Fibroblast of the aortic adventitia (primary cell): ENCODE results near the gene KRT33B. TPM values are rescaled to one million over a fixed set of nuclear protein-coding genes. Genes with fewer than 3 reads are reported as not detected.
"Not testable (repeated sequence)": the region's sequence is repeated elsewhere in the genome, so short reads cannot be mapped to it uniquely, and the experiment has no call there.

Experiments used
- DNase-seq: peaks from one replicate; pipeline ENCODE4 v3.0.0-alpha.2; 2010; ENCODE audit warnings: low read depth
- H3K4me3 ChIP-seq: 2 replicates; pipeline ENCODE4 v1.5.1; 2011; ENCODE audit warnings: low read depth, mild to moderate bottlenecking, control low read depth, low read length, moderate library complexity
- total RNA-seq: library from RNA; depleted of rRNA; stranded (reverse); fragments of >200 nt; gene quantifications from 2 replicates; pipeline ENCODE4 v1.2.3, GENCODE V29; 2012; ENCODE audit warnings: low replicate concordance
- TF ChIP-seq, protein P1 (sequence below): IDR thresholded peaks from 2 replicates; pipeline ENCODE4 v1.5.1; 2011; ENCODE audit warnings: mild to moderate bottlenecking, low read length, control low read depth, inconsistent platforms; ENCODE audit not compliant: insufficient read depth

KRT33B gene
- total RNA-seq, 1 donor = not detected

DNA sequence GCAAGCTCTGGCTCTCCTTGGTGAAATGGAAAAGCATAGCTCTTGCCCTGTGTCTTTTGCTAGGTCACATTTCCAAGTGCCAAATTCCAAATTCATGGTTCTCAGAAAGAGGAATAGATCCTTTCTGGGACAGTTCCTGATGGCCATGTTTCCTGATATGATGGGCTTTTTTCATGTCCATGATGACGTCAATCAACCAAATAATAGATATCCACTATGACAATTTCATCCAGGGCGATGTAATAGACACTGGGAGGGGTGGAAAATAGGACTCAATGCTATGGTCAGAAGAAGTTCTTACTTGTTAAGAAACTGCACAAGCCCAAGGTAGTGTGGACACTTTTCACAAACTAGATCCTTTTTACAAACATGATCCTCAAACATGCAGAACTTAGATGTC is 18.4 kb downstream of the KRT33B start:
- TF ChIP-seq, protein P1, sequence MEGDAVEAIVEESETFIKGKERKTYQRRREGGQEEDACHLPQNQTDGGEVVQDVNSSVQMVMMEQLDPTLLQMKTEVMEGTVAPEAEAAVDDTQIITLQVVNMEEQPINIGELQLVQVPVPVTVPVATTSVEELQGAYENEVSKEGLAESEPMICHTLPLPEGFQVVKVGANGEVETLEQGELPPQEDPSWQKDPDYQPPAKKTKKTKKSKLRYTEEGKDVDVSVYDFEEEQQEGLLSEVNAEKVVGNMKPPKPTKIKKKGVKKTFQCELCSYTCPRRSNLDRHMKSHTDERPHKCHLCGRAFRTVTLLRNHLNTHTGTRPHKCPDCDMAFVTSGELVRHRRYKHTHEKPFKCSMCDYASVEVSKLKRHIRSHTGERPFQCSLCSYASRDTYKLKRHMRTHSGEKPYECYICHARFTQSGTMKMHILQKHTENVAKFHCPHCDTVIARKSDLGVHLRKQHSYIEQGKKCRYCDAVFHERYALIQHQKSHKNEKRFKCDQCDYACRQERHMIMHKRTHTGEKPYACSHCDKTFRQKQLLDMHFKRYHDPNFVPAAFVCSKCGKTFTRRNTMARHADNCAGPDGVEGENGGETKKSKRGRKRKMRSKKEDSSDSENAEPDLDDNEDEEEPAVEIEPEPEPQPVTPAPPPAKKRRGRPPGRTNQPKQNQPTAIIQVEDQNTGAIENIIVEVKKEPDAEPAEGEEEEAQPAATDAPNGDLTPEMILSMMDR = no peak
- no peak overlapping the region for H3K4me3 ChIP-seq
- DNase-seq = no peak

DNA sequence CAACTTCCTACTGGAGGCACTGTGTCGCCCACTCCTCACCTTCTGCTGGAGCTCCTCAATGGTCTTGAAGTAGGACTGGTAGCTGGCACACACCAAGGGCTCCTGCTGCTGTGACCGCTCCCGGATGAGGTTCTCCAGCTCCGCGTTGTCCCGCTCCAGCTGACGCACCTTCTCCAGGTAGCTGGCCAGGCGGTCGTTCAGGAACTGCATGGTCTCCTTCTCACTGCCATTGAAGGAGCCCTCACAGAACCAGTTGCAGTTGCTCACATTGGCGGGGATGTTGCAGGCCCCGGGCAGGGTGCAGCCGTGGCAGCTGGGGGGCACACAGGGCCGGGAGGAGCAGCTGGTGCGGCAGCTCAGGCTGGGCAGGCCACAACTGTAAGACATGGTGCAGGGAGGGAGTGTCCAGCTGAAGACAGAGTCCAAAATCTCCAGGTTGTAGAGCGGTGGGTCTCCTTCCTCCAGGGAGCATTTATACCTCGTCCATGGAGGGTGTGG is 19.2 kb downstream of the KRT33B start, which contains the start of gene KRT33A:
Gene KRT33A (minus strand): TSS at position 448 of the 498 bp plus-strand sequence. CDS start 61 bp downstream, at position 387.
- H3K4me3 ChIP-seq, DNase-seq: not testable (repeated sequence)

DNA sequence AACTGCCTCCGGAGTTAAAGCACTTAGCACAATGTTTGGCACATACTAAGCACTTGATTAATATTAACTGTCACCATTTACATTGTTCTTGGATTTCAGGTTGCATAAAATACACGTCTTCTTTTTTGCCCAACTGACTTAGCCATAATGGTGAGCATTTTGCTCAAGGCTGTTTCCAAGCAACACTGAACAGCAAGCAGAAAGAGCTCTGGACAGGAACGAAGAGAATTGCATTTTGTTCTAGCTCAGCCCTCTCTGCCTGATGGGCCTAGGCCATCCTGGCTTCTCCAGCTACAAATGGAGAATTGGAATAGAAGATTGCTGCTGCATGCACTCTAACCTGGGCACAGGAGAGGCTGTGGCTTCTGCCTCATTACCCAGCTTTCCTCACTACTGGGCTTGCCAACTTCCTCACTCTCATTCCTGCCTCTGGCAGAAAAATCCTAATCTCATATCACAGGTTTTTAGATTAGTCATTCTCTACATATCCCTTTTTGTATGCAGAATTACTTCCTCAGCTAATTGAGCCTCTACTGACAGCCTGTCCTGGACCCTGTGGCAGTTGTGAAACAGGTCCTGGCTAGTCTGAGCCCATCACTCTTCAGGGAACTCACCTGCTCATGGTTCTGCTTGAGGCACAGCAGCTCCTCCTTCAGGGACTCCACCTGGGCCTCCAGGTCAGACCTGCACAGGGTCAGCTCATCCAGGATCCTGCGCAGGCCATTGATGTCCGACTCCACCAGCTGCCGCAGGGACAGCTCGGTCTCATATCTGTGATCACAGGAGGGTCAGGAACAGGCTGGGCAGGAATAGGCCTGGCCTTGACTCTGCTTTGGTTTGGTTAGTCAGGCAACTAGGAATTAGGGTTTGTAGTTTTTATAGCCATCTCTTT is 21.5 kb downstream of the KRT33B start:
- TF ChIP-seq, protein P1 = no peak
- no peak for DNase-seq
- H3K4me3 ChIP-seq = no peak overlapping the region

DNA sequence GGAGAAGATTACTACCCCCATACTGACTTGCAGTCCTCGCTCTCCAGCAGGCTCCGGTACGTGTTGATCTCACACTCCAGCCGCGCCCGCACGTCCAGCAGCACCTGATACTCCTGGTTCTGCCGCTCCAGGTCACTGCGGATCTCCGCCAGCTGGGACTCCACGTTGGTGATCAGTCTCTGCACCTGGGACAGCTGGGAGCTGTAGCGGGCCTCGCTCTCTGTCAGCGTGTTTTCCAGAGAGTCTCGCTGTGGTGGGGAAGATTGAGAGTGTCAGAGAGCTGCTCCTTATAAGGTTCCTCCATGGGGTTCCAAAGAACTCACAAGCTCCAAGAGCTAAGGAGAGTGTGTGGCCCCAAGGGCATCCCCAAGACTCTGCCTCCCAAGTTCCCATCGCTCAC is 23.2 kb downstream of the KRT33B start:
- not testable (repeated sequence) for DNase-seq

DNA sequence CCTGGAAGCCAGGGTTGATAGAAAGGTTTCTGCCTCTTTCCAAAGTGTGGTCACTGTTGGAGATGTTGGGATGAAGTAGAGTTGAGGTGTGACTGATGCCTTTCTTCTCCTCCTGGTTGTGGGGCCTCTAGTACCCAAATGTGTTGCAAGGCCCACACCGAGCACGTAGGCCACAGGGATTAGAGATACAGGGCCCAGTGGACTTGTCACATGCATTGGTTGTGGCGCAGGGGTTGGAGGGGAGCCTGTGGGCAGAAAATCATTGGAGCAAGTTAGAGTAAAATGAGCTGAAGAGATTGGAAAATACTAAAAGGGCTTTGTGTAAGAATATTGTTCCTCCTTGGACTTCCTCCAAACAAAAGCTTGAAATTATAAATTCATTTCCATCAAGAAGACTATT is 23.6 kb downstream of the KRT33B start:
- TF ChIP-seq, protein P1 = no peak
- H3K4me3 ChIP-seq = no peak overlapping the region
- no peak for DNase-seq

More for the DNA sequence above, 23.2 kb downstream of the KRT33B start:
- not testable (repeated sequence) for H3K4me3 ChIP-seq

DNA sequence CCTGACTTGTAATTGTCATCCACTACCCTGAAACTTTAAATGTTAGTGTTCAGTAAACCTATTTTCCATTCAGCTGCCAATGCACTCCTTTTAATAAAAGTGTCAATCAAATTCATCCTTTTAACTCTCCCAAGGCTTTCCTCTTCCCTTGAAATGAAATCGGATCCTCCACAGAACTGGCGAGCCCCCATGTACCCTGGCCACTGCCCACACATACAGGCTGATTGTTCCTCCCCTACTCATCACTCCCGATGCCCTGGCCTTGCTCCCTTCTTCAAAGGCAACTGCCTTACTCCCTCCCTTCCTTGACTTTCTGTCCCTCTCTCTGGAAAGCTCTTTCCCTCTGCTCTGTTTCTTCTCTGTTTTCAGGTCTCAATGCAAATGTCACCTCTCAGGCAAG is 26.6 kb downstream of the KRT33B start:
- no peak for DNase-seq
- no peak overlapping the region for H3K4me3 ChIP-seq
- TF ChIP-seq, protein P1 = no peak

DNA sequence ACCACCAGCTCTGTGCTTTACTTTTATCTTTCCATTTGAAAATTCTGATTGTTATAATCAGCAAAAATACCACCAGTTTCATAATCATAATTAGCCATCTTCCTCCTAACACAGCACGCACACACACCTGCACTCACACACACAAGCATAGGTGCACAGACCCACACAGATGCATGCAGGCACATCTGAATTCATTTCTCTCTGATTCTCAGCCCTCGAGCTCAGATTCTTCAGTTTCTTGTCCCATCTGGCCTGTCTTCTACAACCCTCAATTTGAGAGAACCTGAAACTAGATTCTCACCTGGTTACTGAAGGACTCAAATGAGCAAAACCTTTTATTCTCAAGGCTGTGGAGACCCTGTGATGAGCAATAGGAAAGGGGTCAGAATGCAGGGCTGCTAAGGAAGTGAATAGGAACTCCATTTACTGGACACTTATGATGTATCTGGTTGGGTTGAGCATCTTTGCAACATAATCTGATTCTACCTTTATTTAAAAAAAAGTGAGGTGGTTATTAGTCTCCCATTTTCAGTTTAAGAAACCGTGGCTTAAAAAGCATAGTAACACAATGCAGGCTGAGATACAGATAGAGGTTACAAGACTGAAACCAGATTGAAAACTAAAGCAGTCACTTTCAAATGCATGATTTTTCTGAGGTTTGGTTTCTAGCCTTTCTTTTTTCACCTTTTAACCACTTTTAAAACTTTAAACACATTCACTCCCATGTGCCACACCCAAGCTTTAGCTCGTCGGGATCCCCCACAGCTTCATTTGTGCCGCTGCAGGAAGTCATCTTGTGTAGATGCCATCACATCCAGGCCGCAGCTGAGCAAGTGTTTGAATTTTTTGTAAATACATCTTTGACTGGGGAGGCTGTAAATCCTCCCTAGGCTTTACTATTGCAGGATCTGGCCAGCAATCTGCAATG is 28.4 kb downstream of the KRT33B start:
- DNase-seq = no peak
- TF ChIP-seq, protein P1 = no peak
- H3K4me3 ChIP-seq = no peak overlapping the region
